CD1c-positive myeloid dendritic cell (primary cell): ENCODE results near the gene COL2A1.
"Not testable (repeated sequence)": the region's sequence is repeated elsewhere in the genome, so short reads cannot be mapped to it uniquely, and the experiment has no call there.

ENCODE experiments used
- DNase-seq: peaks from one replicate; pipeline ENCODE4 v3.0.0-alpha.2; 2016; ENCODE audit errors: extremely low spot score

Gene COL2A1

GRCh38 chr12:47975816-47976215 lies 28.5 kb downstream of the COL2A1 start:
- DNase-seq = no peak

GRCh38 chr12:47975036-47975620 lies 29.1 kb downstream of the COL2A1 start:
- DNase-seq = no peak

- DNase-seq = no peak
Observed at GRCh38 chr12:47973870-47974269, 30.4 kb downstream of the COL2A1 start.

GRCh38 chr12:47972895-47973294 lies 31.4 kb downstream of the COL2A1 start:
- DNase-seq = no peak

GRCh38 chr12:47970843-47971242 lies 33.4 kb downstream of the COL2A1 start:
- DNase-seq = no peak

GRCh38 chr12:47969845-47970244 lies 34.4 kb downstream of the COL2A1 start:
- no peak for DNase-seq

GRCh38 chr12:47967461-47968321 lies 36.6 kb downstream of the COL2A1 start:
- no peak for DNase-seq

- DNase-seq = no peak
Observed at GRCh38 chr12:47965581-47965980, 38.7 kb downstream of the COL2A1 start.

- DNase-seq = peak; percentile 6
Observed at GRCh38 chr12:47964106-47964728, 40.1 kb downstream of the COL2A1 start.

- peak; percentile 97 for DNase-seq
Observed at GRCh38 chr12:47963340-47964040, 40.8 kb downstream of the COL2A1 start, which contains the start of gene TMEM106C. TMEM106C (plus strand) TSS chr12:47963596; CDS start chr12:47964237, 641 bp downstream.

- no peak for DNase-seq
Observed at GRCh38 chr12:47962198-47962597, 42.1 kb downstream of the COL2A1 start.

GRCh38 chr12:47957671-47958070 lies 46.6 kb downstream of the COL2A1 start:
- not testable (repeated sequence) for DNase-seq

GRCh38 chr12:47955059-47955458 lies 49.2 kb downstream of the COL2A1 start:
- DNase-seq = no peak

- no peak for DNase-seq
Observed at GRCh38 chr12:47954467-47955045, 49.7 kb downstream of the COL2A1 start.

GRCh38 chr12:47954058-47954457 lies 50.2 kb downstream of the COL2A1 start:
- DNase-seq = no peak

GRCh38 chr12:47950856-47951468 lies 53.3 kb downstream of the COL2A1 start:
- DNase-seq = no peak

- DNase-seq = peak; percentile 77
Observed at GRCh38 chr12:47949441-47950341, 54.6 kb downstream of the COL2A1 start.

- no peak for DNase-seq
Observed at GRCh38 chr12:47947341-47947740, 56.9 kb downstream of the COL2A1 start.

GRCh38 chr12:47946413-47947323 lies 57.6 kb downstream of the COL2A1 start:
- peak; percentile 23 for DNase-seq
